ENCODE data around the gene CCDC183.

GRCh38 chr9:136754626-136755301 lies 41.4 kb upstream of the CCDC183 start:
- TF ChIP-seq POLR2A (IDR thresholded peaks at IDR 0.05): no peak
- no peak for TF ChIP-seq CTCF (IDR thresholded peaks at IDR 0.05)
- TF ChIP-seq POLR2AphosphoS5 (IDR thresholded peaks at IDR 0.05): no peak

All from gastroesophageal sphincter (tissue), 3 donors.